Coronary artery (tissue), 2 donors: ENCODE data around the gene PANK2.

Experiments
- DNase-seq: peaks from one replicate; pipeline ENCODE4 v3.0.0-alpha.2; 2017; ENCODE audit warnings: low spot score
- H3K27ac ChIP-seq, 2 donors: fragments of 200-600 bp; sonication (generic); one replicate each; pipeline ENCODE4 v1.5.1; 2016 to 2019
- H3K4me3 ChIP-seq: fragments of 200-600 bp; sonication (generic); 2 replicates; pipeline ENCODE4 v1.5.1; 2016; ENCODE audit warnings: mild to moderate bottlenecking, moderate library complexity
- CTCF ChIP-seq: fragments of 200-600 bp; sonication (generic); IDR thresholded peaks from one replicate; pipeline ENCODE4 v1.5.1; 2019; ENCODE audit warnings: antibody characterized with exemption

The PANK2 gene

GRCh38 chr20:3910853-3911252, 21.7 kb downstream of the PANK2 start:
- no peak for TF ChIP-seq CTCF
- Histone ChIP-seq H3K27ac (no peak overlapping the region), H3K4me3 (no peak overlapping the region)
- no peak for DNase-seq

GRCh38 chr20:3911956-3912355, 22.8 kb downstream of the PANK2 start:
- TF ChIP-seq CTCF = no peak
- H3K4me3 ChIP-seq = no peak overlapping the region
- no peak for DNase-seq
- no peak overlapping the region for H3K27ac ChIP-seq

- Histone ChIP-seq H3K27ac (no peak overlapping the region), H3K4me3 (no peak overlapping the region)
- no peak for TF ChIP-seq CTCF
- DNase-seq = no peak
These were observed 25.3 kb downstream of the PANK2 start for GRCh38 chr20:3914446-3914845.

- DNase-seq = no peak
- no peak overlapping the region for H3K27ac ChIP-seq
- TF ChIP-seq CTCF = no peak
- no peak overlapping the region for H3K4me3 ChIP-seq
These were observed 26.5 kb downstream of the PANK2 start for GRCh38 chr20:3915691-3916090.

GRCh38 chr20:3916364-3916763, 27.2 kb downstream of the PANK2 start:
- DNase-seq = no peak
- TF ChIP-seq CTCF = no peak
- Histone ChIP-seq H3K27ac (no peak overlapping the region), H3K4me3 (no peak overlapping the region)

GRCh38 chr20:3919352-3919751, 30.2 kb downstream of the PANK2 start:
- no peak overlapping the region for H3K4me3 ChIP-seq
- no peak for TF ChIP-seq CTCF
- no peak overlapping the region for H3K27ac ChIP-seq
- DNase-seq = no peak

GRCh38 chr20:3922223-3922982, 33.2 kb downstream of the PANK2 start:
- TF ChIP-seq CTCF = no peak
- H3K4me3 ChIP-seq = no peak overlapping the region
- no peak overlapping the region for H3K27ac ChIP-seq
- DNase-seq = no peak
